ENCODE data around the gene SERINC2. TPM values are rescaled to one million over a fixed set of nuclear protein-coding genes. Genes with fewer than 3 reads are reported as not detected.

Gene SERINC2
- total RNA-seq: not detected in 2 replicates

- no peaks in the 10 kb centered on the region for H3K9me3 Mint-ChIP-seq
- intact Hi-C loops (cut with micrococcal nuclease): no loop called here
- H3K4me3 Mint-ChIP-seq: peak within 1 kb of the TSS; percentile 90
- H3K27me3 Mint-ChIP-seq: peaks cover 63% of the 10 kb centered on the region
- DNase-seq: peak; percentile 68
- no peaks in the 10 kb centered on the region for H3K36me3 Mint-ChIP-seq (ENCODE audit: low read depth)
- H3K4me1 Mint-ChIP-seq: peaks cover 4% of the 10 kb centered on the region
- H3K27ac Mint-ChIP-seq: peak within 1 kb of the TSS; percentile 67
These were observed at the start of gene SERINC2 for GRCh38 chr1:31412732-31413404. SERINC2 (plus strand) TSS chr1:31413213; CDS start chr1:31413266, 53 bp downstream.

DNA sequence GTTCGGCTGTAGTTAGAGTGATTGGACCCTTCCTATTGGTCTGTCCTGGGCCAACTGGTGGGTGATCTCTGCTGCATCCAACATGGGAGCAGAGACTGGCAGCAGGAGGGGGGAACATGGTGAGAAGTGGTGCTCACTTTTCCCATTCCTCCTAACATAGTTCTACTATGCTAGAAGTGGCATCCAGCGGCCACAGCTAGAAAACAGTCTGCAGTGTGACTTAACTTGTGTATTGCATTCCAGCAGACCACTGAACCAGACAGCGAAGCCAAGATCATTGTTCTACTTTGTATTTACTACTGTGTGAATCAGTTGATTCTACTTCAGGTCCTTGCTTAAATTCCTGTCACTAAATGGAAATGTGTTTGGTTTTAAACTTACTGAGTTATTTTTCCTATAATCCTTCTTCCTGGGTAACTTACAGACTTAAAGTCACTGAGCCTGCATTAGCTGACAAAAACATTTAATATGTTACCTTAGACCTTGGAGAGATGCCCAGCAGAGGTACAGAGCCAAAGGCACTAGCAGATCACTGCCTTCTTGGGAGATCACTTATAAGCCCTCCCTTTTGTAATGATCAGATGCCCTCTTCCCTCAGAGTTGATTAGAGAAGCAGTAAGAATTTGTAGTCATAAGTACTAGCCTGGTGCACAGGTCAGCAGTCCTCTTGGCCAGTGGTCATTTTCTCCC is 48.3 kb upstream of the SERINC2 start:
- no peak for DNase-seq
- intact Hi-C loops (cut with micrococcal nuclease): no loop called here
- H3K9me3 Mint-ChIP-seq: no peaks in the 10 kb centered on the region
- peaks cover 9% of the 10 kb centered on the region for H3K36me3 Mint-ChIP-seq (ENCODE audit: low read depth)
- H3K27me3 Mint-ChIP-seq: no peaks in the 10 kb centered on the region
- H3K4me1 Mint-ChIP-seq: no peaks in the 10 kb centered on the region
- no peak overlapping the region for H3K4me3 Mint-ChIP-seq
- no peak overlapping the region for H3K27ac Mint-ChIP-seq

DNA sequence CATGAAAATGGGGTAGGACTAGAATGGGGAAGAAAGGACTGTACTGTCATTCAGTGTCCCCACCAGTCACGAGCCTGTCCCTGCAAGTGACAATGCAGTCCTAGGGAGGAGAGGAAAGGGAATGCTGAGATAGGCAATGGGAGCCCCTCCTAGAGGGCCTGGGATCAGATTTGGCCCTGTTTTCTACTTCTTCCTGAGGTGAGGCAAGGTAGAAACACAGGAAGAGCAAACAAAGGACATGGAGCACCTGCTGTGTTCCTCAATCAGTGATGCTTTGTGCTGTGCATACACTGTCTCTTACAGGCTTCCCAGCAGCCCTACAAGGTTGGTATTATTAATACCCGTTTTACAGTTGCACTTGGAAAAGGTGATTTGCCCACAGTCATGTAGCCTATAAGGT is 46.2 kb upstream of the SERINC2 start:
- Mint-ChIP-seq H3K9me3 (no peaks in the 10 kb centered on the region), H3K36me3 (ENCODE audit: low read depth) (peaks cover 7% of the 10 kb centered on the region), H3K4me1 (no peaks in the 10 kb centered on the region), H3K4me3 (no peak overlapping the region), H3K27me3 (no peaks in the 10 kb centered on the region), H3K27ac (no peak overlapping the region)
- no peak for DNase-seq
- intact Hi-C loops (cut with micrococcal nuclease): no loop called here

GRCh38 chr1:31368611-31369107 is 44.4 kb upstream of the SERINC2 start:
- Mint-ChIP-seq H3K4me1 (peaks cover 6% of the 10 kb centered on the region), H3K9me3 (no peaks in the 10 kb centered on the region), H3K36me3 (ENCODE audit: low read depth) (peaks cover 5% of the 10 kb centered on the region), H3K4me3 (no peak overlapping the region), H3K27ac (no peak overlapping the region), H3K27me3 (peaks cover 5% of the 10 kb centered on the region)
- no peak for DNase-seq
- intact Hi-C loops (cut with micrococcal nuclease): no loop called here

DNA sequence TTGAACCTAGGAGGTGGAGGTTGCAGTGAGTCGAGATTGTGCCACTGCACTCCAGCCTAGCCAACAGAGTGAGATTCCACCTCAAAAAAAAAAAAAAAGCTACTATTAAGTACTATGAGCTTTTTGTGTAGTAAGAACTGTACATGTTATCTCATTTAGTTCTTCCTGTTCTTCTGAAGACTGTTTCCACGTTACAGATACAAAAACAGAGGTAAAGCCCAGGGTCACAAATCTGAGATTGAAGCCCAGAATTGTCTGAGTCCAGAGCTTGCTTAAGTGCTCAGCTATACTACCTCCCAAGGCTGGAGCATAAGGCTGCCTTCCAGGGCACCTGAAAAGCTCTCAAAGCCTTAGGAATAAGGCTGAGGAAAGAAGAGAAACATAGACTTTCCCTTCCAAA is 43.0 kb upstream of the SERINC2 start:
- H3K4me3 Mint-ChIP-seq: no peak overlapping the region
- no peaks in the 10 kb centered on the region for H3K9me3 Mint-ChIP-seq
- no peak overlapping the region for H3K27ac Mint-ChIP-seq
- DNase-seq: no peak
- intact Hi-C loops (cut with micrococcal nuclease): no loop called here
- peaks cover 7% of the 10 kb centered on the region for H3K27me3 Mint-ChIP-seq
- peaks cover 8% of the 10 kb centered on the region for H3K4me1 Mint-ChIP-seq
- H3K36me3 Mint-ChIP-seq (ENCODE audit: low read depth): no peaks in the 10 kb centered on the region

DNA sequence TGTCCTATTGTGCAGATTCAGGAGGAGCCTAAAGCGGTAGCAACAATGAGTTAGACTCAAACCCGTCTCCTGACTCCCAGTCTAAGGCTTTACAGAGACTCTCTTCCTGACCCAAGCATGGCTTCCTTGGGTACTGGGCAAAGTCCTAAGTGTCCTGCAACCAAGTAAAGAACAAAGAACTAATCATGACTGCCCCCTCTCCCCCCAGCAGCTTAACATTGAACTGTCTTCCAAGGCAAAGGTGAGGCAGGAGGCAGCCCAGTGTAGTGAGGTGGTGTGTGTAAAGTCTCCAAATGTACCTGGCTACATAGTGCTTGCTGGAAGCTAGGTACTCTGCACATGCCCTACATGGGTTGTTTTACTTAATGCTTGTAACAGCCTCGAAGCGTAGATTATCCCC is 42.4 kb upstream of the SERINC2 start:
- no peak overlapping the region for H3K27ac Mint-ChIP-seq
- peaks cover 8% of the 10 kb centered on the region for H3K4me1 Mint-ChIP-seq
- no peaks in the 10 kb centered on the region for H3K36me3 Mint-ChIP-seq (ENCODE audit: low read depth)
- intact Hi-C loops (cut with micrococcal nuclease): no loop called here
- H3K27me3 Mint-ChIP-seq: peaks cover 7% of the 10 kb centered on the region
- no peaks in the 10 kb centered on the region for H3K9me3 Mint-ChIP-seq
- H3K4me3 Mint-ChIP-seq: no peak overlapping the region
- DNase-seq: no peak

- Mint-ChIP-seq H3K4me1 (peaks cover 8% of the 10 kb centered on the region), H3K36me3 (ENCODE audit: low read depth) (no peaks in the 10 kb centered on the region), H3K27ac (no peak overlapping the region), H3K27me3 (peaks cover 7% of the 10 kb centered on the region), H3K9me3 (no peaks in the 10 kb centered on the region), H3K4me3 (no peak overlapping the region)
- intact Hi-C loops (cut with micrococcal nuclease): no loop called here
- DNase-seq: no peak
These were observed 41.7 kb upstream of the SERINC2 start for GRCh38 chr1:31371121-31371959.

- Mint-ChIP-seq H3K27ac (no peak overlapping the region), H3K36me3 (ENCODE audit: low read depth) (no peaks in the 10 kb centered on the region), H3K4me1 (peaks cover 11% of the 10 kb centered on the region), H3K27me3 (peaks cover 9% of the 10 kb centered on the region), H3K9me3 (no peaks in the 10 kb centered on the region), H3K4me3 (no peak overlapping the region)
- intact Hi-C loops (cut with micrococcal nuclease): no loop called here
- DNase-seq: no peak
These were observed 41.0 kb upstream of the SERINC2 start for GRCh38 chr1:31372051-31372450.

DNA sequence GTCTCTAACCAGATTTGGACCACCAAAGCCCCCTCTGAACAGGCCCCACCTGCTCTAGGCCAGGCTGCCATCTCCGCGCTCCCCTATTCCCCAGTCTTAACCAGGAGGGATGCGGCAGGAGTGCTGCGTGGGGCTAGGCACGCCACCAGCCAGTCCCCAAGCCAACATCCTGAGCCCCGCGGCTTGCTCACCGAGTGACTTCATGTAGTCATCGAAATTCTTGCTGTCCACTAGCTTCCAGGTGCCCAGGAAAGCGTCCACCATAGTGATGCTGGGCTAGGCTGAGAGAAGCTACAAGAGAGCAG is 40.3 kb upstream of the SERINC2 start:
- peak overlapping the region; percentile 30 for H3K4me3 Mint-ChIP-seq
- H3K27ac Mint-ChIP-seq: no peak overlapping the region
- DNase-seq: no peak
- intact Hi-C loops (cut with micrococcal nuclease): no loop called here
- peaks cover 9% of the 10 kb centered on the region for H3K27me3 Mint-ChIP-seq
- H3K9me3 Mint-ChIP-seq: no peaks in the 10 kb centered on the region
- H3K4me1 Mint-ChIP-seq: peaks cover 11% of the 10 kb centered on the region
- no peaks in the 10 kb centered on the region for H3K36me3 Mint-ChIP-seq (ENCODE audit: low read depth)

DNA sequence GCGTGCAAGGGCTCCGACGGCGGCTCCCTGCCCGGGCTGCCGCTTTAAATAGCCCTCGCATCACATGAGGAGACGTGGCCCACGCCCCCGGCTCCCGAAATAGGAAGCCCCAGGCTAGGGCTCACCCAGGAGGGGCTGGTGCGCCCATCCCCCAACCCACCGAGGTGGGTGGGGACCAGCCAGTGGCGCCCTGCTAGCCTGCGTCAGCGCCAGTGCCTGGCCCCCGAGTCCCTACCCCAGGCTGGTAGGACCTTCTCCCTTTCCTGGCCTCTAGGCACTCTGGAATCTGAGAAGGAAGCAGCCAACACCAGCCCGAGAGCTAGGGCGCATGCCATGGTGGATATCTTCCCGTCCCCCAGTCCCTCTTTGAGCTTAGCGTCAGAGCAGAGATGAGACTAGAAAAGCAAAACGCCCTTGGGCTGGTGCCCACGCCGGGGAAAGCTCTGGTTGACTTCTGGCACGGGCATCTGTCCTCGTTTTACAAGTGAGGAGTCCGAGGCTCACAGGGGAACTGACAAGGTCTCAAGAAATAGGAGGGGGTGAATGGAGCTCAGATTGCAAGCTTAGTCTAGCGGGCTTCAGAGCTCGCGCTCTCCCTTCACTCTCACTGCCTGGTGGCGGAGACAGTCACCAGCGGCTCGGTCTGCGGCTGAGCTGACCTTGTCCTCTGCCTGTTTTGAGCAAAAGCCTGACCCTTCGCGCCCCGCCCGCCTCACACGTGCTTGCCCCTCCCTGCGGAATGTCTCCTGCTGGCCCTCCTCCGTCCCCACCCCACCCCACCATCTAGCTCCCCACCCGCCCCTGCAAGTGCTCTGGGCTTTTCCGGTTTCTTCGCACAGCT is 39.7 kb upstream of the SERINC2 start, which contains the start of gene FABP3:
FABP3 (minus strand) TSS at position 21 of the 841 bp plus-strand sequence. CDS start 62 bp downstream, outside the sequence.
- peak; percentile 64 for DNase-seq

GRCh38 chr1:31373897-31374486 is 39.0 kb upstream of the SERINC2 start:
- no peak for DNase-seq

More for the DNA sequence above, 39.7 kb upstream of the SERINC2 start, which contains the start of gene FABP3:
- H3K36me3 Mint-ChIP-seq (ENCODE audit: low read depth): no peaks in the 10 kb centered on the region
- H3K27ac Mint-ChIP-seq: peak within 1 kb of the TSS; percentile 59
- H3K4me1 Mint-ChIP-seq: peaks cover 11% of the 10 kb centered on the region
- peaks cover 9% of the 10 kb centered on the region for H3K27me3 Mint-ChIP-seq
- intact Hi-C loops (cut with micrococcal nuclease): no loop called here
- peak within 1 kb of the TSS; percentile 79 for H3K4me3 Mint-ChIP-seq
- no peaks in the 10 kb centered on the region for H3K9me3 Mint-ChIP-seq

GRCh38 chr1:31374511-31375196 is 38.4 kb upstream of the SERINC2 start:
- Mint-ChIP-seq H3K9me3 (no peaks in the 10 kb centered on the region), H3K27ac (no peak overlapping the region), H3K36me3 (ENCODE audit: low read depth) (no peaks in the 10 kb centered on the region), H3K4me1 (peaks cover 11% of the 10 kb centered on the region), H3K27me3 (peaks cover 9% of the 10 kb centered on the region), H3K4me3 (no peak overlapping the region)
- no peak for DNase-seq
- intact Hi-C loops (cut with micrococcal nuclease): no loop called here

More at GRCh38 chr1:31373897-31374486, 39.0 kb upstream of the SERINC2 start:
- Mint-ChIP-seq H3K4me3 (peak overlapping the region; percentile 79), H3K36me3 (ENCODE audit: low read depth) (no peaks in the 10 kb centered on the region), H3K9me3 (no peaks in the 10 kb centered on the region), H3K27me3 (peaks cover 9% of the 10 kb centered on the region), H3K4me1 (peaks cover 11% of the 10 kb centered on the region), H3K27ac (peak overlapping the region; percentile 59)
- intact Hi-C loops (cut with micrococcal nuclease): no loop called here
